GM21360 (cell line): ENCODE data around the gene TEDC2.
A peak's percentile ranks its signal among the peaks of the same experiment; 100 is the strongest.
"Not testable (repeated sequence)": the region's sequence is repeated elsewhere in the genome, so short reads cannot be mapped to it uniquely, and the experiment has no call there.

ENCODE experiments used
- ATAC-seq: cut with Tn5 transposase; IDR thresholded peaks from one replicate; pipeline ENCODE4 v1.9.1; 2021; ENCODE audit warnings: mild to moderate bottlenecking, moderate library complexity; ENCODE audit not compliant: unreplicated experiment

Gene TEDC2

GRCh38 chr16:2475413-2476344, 15.8 kb downstream of the TEDC2 start:
- no peak for ATAC-seq

GRCh38 chr16:2476345-2476720, 16.4 kb downstream of the TEDC2 start:
- no peak for ATAC-seq

- ATAC-seq, result no peak
These were observed 16.8 kb downstream of the TEDC2 start for GRCh38 chr16:2476741-2477140.

- no peak for ATAC-seq
These were observed 17.4 kb downstream of the TEDC2 start for GRCh38 chr16:2477327-2477726.

GRCh38 chr16:2478279-2478678, 18.4 kb downstream of the TEDC2 start:
- no peak for ATAC-seq

- ATAC-seq, result not testable (repeated sequence)
These were observed 20.1 kb downstream of the TEDC2 start for GRCh38 chr16:2479996-2480395.

- ATAC-seq, result no peak
These were observed 21.0 kb downstream of the TEDC2 start for GRCh38 chr16:2480948-2481347.

- no peak for ATAC-seq
These were observed 21.8 kb downstream of the TEDC2 start for GRCh38 chr16:2481676-2482075.

- no peak for ATAC-seq
These were observed 22.3 kb downstream of the TEDC2 start for GRCh38 chr16:2482249-2482648.

- ATAC-seq, result no peak
These were observed 23.0 kb downstream of the TEDC2 start for GRCh38 chr16:2482708-2483534.

GRCh38 chr16:2483939-2484897, 24.3 kb downstream of the TEDC2 start:
- ATAC-seq, result no peak

GRCh38 chr16:2484898-2485508, 25.1 kb downstream of the TEDC2 start:
- no peak for ATAC-seq

- no peak for ATAC-seq
These were observed 26.1 kb downstream of the TEDC2 start for GRCh38 chr16:2485811-2486507.

GRCh38 chr16:2486645-2487516, 27.0 kb downstream of the TEDC2 start:
- ATAC-seq, result peak; percentile 51

- ATAC-seq, result no peak
These were observed 27.6 kb downstream of the TEDC2 start for GRCh38 chr16:2487517-2487842.

GRCh38 chr16:2487903-2488531, 28.1 kb downstream of the TEDC2 start:
- ATAC-seq, result no peak

- ATAC-seq, result no peak
These were observed 29.7 kb downstream of the TEDC2 start for GRCh38 chr16:2489581-2489980.
